DMS 273 (cell line): ENCODE measurements around the gene PPP4R1.

Source experiments
- DNase-seq: peaks from one replicate; lab custom pipeline; 2025; ENCODE audit not compliant: unreplicated experiment; lab: John Stamatoyannopoulos, UW

Gene PPP4R1

GRCh38 chr18:9516437-9517064 is 97.8 kb downstream of the PPP4R1 start:
- peak; percentile 66 for DNase-seq

- no peak for DNase-seq
These were observed 100.3 kb downstream of the PPP4R1 start for GRCh38 chr18:9513971-9514512.

- DNase-seq: no peak
These were observed 105.8 kb downstream of the PPP4R1 start for GRCh38 chr18:9508446-9509025.

- DNase-seq: no peak
These were observed 106.7 kb downstream of the PPP4R1 start for GRCh38 chr18:9507565-9508088.

- peak; percentile 92 for DNase-seq
These were observed 108.1 kb downstream of the PPP4R1 start for GRCh38 chr18:9506046-9506792.
